K562 (cell line): ENCODE data around the gene GRIN2A.

Experiments
- ARNT ChIP-seq, 2 experiments: fragments of 450-650 bp; IDR thresholded peaks; 2 replicates each; pipeline ENCODE4 v1.6.1; 2016; ENCODE audit warnings: mild to moderate bottlenecking in 1 of 2
- CBX1 ChIP-seq: sonication (generic); IDR thresholded peaks from 2 replicates; pipeline ENCODE4 v1.6.1; 2016; ENCODE audit warnings: antibody characterized with exemption, low read depth, mild to moderate bottlenecking
- CTCF ChIP-seq, 3 experiments: IDR thresholded peaks in 2 of 3; conservative IDR thresholded peaks in 1 of 3; 2 replicates each; pipeline ENCODE4 v1.5.1; 2011 to 2012; ENCODE audit warnings: low read length in 3 of 3, mild to moderate bottlenecking in 3 of 3, control low read depth in 2 of 3, improper control_type of control experiment in 1 of 3, inconsistent platforms in 1 of 3, low read depth in 1 of 3, mixed read lengths in 1 of 3, moderate library complexity in 1 of 3; ENCODE audit not compliant: insufficient read depth in 2 of 3
- EP300 ChIP-seq: IDR thresholded peaks from 2 replicates; pipeline ENCODE4 v1.6.1; 2012; ENCODE audit warnings: low read length, improper control_type of control experiment
- GABPA ChIP-seq: fragments of 200-800 bp; sonication (Bioruptor generic); conservative IDR thresholded peaks from 2 replicates; pipeline ENCODE4 v1.6.1; 2016; ENCODE audit warnings: low read depth, missing genetic modification characterization, missing compliant biosample characterization
- IRF2 ChIP-seq: sonication (generic); formaldehyde crosslinking; IDR thresholded peaks from 2 replicates; pipeline ENCODE4 v1.8.1; 2022; ENCODE audit warnings: mild to moderate bottlenecking, missing genetic modification reagents
- PREB ChIP-seq: sonication (generic); formaldehyde crosslinking; IDR thresholded peaks from 2 replicates; pipeline ENCODE4 v1.8.1; 2023; ENCODE audit warnings: mild to moderate bottlenecking, missing genetic modification reagents
- TARDBP ChIP-seq: fragments of 450-650 bp; IDR thresholded peaks from 2 replicates; pipeline ENCODE4 v1.6.1; 2016
- ZFP36 ChIP-seq: fragments of 150-350 bp; IDR thresholded peaks from 2 replicates; pipeline ENCODE4 v1.6.1; 2018; ENCODE audit warnings: low read length, low read depth; ENCODE audit not compliant: partially characterized antibody
- ZNF175 ChIP-seq: fragments of 200-800 bp; sonication (Bioruptor generic); IDR thresholded peaks from 2 replicates; pipeline ENCODE4 v1.6.1; 2016; ENCODE audit warnings: low read depth, mild to moderate bottlenecking, missing genetic modification characterization, missing compliant biosample characterization
- ZNF274 ChIP-seq: IDR thresholded peaks from 2 replicates; pipeline ENCODE4 v1.6.1; 2011; ENCODE audit warnings: low read depth, mild to moderate bottlenecking, low read length, moderate library complexity, borderline replicate concordance
- ZNF655 ChIP-seq: fragments of 250-450 bp; sonication (Bioruptor Pico); IDR thresholded peaks from 2 replicates; pipeline ENCODE4 v1.5.0; 2021

GRCh38 chr16:9898555-9898954, 283.7 kb downstream of the GRIN2A start:
- TF ChIP-seq GABPA = no peak
- TF ChIP-seq PREB = no peak
- TF ChIP-seq ZNF655 (CRISPR knock-in tag) = no peak
- TF ChIP-seq IRF2 (CRISPR knock-in tag) = no peak
- no peak for TF ChIP-seq EP300
- TF ChIP-seq CBX1 = no peak
- TF ChIP-seq TARDBP = no peak
- TF ChIP-seq ARNT (IDR thresholded peaks at IDR 0.05) = no peak
- TF ChIP-seq ZFP36 = no peak
- TF ChIP-seq CTCF (IDR thresholded peaks at IDR 0.05 in 2 of 3, conservative IDR thresholded peaks at IDR 0.05 in 1 of 3; ENCODE audit: insufficient read depth in 2 of 3, low read depth in 1 of 3, low read length in 3 of 3) = no peak
- TF ChIP-seq ZNF274 = no peak
- TF ChIP-seq ZNF175 (CRISPR knock-in tag) = no peak
